GM12801 (cell line): ENCODE results near the gene UPK1A.

ENCODE experiments used
- TF ChIP-seq, protein P1 (sequence below): IDR thresholded peaks from one replicate; pipeline ENCODE4 v1.5.1; 2011; ENCODE audit warnings: control low read depth; ENCODE audit not compliant: insufficient read length; ENCODE audit errors: extremely low read depth

The UPK1A gene

DNA sequence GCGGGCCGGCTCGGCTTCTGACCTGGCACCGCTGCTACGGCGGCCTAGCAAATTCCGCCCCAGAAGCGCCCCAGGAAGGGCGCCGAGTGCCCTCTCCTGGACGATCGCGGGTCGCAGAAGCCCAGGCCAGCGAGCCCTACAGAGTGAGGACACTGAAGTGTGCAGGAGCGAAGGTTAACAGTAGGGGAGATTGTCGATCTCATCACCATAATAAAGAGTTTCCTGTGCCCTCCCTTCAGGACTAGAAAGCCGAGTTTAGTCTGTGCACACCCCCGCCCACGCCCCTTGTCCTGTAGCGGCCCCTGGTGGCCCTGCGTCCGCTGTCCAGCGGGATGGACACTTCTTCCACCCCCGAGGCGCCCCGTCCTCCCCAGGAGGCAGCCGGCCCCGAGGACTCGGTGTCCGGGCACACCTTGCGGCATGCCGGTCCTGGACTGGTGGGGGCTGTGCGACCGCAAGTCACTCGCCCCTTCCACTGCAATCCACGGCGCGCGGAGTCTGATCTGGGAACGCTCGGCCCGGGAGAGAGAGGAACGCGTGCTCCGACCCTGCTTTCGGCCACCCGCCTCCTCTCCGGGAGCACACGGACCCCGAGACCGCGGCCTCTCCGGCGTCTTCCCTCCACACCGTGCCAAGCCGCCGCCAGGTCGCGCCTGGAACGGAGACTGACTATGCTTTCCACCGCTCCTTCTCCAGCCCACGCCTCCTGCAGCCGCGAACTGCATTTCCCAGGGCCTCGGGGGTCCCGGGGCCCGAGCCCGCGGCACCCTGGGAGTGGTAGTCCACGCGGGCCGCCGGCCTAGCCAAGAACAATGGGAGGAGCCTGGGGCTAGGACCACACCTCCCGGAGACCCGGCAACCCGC, 50.7 kb downstream of the UPK1A start:
- TF ChIP-seq, protein P1, sequence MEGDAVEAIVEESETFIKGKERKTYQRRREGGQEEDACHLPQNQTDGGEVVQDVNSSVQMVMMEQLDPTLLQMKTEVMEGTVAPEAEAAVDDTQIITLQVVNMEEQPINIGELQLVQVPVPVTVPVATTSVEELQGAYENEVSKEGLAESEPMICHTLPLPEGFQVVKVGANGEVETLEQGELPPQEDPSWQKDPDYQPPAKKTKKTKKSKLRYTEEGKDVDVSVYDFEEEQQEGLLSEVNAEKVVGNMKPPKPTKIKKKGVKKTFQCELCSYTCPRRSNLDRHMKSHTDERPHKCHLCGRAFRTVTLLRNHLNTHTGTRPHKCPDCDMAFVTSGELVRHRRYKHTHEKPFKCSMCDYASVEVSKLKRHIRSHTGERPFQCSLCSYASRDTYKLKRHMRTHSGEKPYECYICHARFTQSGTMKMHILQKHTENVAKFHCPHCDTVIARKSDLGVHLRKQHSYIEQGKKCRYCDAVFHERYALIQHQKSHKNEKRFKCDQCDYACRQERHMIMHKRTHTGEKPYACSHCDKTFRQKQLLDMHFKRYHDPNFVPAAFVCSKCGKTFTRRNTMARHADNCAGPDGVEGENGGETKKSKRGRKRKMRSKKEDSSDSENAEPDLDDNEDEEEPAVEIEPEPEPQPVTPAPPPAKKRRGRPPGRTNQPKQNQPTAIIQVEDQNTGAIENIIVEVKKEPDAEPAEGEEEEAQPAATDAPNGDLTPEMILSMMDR, result no peak

DNA sequence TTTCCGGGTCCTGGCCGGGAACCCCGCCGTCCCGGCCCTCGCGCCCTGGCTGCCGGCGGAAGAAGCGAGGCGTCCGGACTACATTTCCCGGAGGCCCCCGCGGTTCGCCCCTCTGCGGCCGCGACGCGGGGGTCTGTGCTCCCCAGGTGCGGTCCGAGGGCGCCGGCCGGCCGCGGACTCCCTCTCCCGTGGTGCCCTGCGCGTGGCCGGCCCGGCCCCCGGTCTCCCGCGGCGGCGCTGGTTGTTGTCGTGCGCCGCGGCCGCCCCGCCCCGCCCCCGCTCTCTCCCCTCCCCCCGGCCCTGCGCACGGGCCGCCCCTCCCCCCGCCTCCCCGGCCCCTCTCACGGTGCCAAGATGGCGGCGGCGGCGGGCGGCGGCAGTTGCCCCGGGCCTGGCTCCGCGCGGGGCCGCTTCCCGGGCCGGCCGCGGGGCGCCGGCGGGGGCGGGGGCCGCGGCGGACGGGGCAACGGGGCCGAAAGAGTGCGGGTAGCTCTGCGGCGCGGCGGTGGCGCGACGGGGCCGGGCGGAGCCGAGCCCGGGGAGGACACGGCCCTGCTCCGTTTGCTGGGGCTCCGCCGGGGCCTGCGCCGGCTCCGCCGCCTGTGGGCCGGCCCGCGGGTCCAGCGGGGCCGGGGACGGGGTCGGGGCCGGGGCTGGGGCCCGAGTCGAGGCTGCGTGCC, 51.5 kb downstream of the UPK1A start, which contains the start of gene KMT2B:
TSS of gene KMT2B (plus strand) at position 339 of the 680 bp plus-strand sequence. CDS start at position 355, 16 bp downstream.
- TF ChIP-seq, protein P1, result no peak

DNA sequence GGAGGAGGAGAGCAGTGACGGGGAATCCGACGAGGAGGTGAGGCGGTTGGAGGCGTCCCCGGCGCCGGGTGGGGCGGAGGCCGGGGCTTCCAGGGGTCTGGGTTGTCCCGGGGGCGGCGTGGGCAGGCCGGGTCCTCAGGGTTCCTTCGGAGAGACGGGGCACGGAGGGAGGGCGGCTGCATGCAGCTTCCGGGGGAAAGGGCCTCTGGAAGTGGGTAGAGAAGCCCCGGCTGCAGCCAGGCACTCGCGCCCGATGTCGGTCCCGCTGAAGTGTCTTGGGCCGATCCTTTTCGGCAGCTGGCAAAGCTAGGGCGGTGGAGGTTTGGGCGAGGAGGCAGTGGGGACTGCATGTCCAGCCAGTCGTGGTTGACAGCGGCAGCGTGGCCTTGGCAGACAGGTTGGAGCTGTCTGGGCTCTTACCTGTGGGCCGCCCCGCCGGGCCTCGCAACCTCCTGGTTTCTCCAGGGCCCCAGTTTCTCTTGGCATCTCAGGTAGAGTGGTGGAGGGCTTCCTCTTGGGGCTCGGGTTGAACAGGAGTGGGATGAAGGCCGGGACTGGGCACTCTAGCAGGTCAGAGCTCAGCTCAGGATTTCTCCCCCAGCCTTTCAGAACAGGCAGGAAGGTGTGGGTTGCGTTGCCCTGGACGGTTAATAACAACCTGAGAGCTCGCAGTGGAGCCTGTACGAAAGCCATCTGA, 52.2 kb downstream of the UPK1A start:
- TF ChIP-seq, protein P1, result no peak

DNA sequence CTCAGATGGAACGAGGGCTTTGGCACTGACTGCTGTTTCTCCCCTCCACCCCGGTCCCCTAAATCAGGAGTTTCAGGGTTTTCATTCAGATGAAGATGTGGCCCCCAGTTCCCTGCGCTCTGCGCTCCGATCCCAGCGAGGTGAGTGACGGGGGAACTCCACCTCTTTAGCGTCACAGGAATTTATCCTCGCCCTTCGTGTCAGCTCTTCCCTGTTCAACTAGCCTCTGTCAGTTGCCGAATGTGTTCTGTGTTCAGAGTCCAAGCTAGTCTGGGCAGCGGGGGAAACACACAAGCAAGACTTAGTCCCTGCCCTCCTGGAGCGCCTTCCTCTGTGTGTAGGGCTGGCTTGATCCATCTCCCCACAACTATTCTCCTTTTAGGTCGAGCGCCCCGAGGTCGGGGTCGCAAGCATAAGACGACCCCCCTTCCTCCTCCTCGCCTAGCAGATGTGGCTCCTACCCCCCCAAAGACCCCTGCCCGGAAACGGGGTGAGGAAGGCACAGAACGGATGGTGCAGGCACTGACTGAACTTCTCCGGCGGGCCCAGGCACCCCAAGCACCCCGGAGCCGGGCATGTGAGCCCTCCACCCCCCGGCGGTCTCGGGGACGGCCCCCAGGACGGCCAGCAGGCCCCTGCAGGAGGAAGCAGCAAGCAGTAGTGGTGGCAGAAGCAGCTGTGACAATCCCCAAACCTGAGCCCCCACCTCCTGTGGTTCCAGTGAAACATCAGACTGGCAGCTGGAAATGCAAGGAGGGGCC, 53.3 kb downstream of the UPK1A start:
- TF ChIP-seq, protein P1, result no peak

DNA sequence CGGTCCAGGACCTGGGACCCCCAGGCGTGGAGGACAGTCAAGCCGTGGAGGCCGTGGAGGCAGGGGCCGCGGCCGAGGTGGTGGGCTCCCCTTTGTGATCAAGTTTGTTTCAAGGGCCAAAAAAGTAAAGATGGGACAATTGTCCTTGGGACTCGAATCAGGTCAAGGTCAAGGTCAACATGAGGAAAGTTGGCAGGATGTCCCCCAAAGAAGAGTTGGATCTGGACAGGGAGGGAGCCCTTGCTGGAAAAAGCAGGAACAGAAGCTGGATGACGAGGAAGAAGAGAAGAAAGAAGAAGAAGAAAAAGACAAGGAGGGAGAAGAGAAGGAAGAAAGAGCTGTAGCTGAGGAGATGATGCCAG, 53.8 kb downstream of the UPK1A start:
- TF ChIP-seq, protein P1, result no peak

DNA sequence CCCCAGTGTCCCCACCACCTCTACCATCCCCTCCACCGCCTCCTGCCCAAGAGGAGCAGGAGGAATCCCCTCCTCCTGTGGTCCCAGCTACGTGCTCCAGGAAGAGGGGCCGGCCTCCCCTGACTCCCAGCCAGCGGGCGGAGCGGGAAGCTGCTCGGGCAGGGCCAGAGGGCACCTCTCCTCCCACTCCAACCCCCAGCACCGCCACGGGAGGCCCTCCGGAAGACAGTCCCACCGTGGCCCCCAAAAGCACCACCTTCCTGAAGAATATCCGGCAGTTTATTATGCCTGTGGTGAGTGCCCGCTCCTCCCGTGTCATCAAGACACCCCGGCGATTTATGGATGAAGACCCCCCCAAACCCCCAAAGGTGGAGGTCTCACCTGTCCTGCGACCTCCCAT, 54.3 kb downstream of the UPK1A start:
- TF ChIP-seq, protein P1, result no peak
